NCI-H1105 (cell line): Measurements from ENCODE around the gene USF2.
"Not testable (repeated sequence)": the region's sequence is repeated elsewhere in the genome, so short reads cannot be mapped to it uniquely, and the experiment has no call there.

Experiments used
- DNase-seq: peaks from one replicate; lab custom pipeline; 2025; lab: John Stamatoyannopoulos, UW

Gene USF2

DNA sequence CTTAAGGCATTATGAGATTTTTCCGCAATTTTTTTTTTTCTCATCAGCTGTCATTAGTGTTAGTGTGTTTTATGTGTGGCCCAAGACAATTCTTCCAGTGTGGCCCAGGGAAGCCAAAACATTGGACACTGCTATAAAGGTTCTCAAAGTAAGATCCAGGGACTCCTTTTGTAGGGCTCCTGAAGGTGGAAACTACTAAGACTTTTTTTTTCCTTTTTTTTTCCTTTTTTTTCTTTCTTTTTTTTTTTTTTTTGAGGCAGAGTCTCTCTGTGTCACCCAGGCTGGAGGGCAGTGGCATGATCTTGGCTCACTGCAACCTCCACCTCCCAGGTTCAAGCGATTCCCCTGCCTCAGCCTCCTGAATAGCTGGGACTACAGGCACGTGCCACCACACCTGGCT, 16.7 kb downstream of the USF2 start:
- not testable (repeated sequence) for DNase-seq

DNA sequence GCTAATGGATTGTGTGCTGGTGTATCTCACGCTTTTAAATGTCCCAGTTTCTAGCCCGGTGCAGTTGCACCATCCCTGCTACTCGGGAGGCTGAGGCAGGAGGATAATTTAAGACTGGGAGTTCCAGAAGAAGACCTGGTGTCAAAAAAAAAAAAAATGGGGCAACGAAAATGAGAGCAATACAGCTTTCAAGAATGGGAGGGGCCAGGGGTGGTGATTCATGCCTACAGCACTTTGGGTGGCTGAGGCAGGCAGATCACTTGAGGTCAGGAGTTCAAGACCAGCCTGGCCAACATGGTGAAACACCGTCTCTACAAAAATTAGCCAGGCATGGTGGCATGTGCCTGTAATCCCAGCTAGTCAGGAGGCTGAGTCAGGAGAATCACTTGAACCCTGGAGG, 17.3 kb downstream of the USF2 start:
- not testable (repeated sequence) for DNase-seq

DNA sequence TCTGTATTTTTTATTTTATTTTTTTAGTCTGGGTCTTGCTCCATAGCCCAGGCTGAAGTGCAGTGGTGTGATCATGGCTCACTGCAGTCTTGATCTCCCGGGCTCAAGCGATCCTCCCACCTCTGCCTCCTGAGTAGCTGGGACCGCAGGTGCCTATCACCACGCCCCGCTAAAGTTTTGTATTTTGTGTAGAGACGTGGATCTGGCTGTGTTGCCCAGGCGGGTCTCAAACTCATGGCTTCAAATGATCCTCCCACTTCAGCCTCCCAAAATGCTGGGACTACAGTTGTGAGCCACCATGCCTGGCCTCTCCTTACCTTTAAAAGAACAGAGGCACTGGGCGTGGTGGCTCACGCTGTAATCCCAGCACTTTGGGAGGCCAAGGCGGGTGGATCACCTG, 19.0 kb downstream of the USF2 start:
- no peak for DNase-seq

DNA sequence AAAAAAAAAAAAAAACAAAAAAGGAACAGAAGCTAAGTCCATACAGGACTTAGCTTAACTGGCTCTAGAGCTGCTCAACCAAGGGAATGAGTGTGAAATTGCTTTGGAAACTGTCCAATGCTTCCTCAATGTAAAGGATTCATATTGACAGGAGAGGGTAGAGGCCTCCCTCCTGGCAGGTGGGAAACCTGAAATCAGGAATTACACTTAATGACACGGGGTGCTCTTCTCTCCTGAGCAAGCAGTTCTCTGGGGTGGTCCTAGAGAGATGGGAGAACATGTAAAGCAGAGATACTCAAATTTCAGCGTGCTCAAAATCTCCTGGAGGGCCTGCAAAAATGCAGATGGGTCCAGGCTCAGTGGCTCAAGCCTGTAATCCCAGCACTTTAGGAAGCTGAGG, 19.6 kb downstream of the USF2 start:
- no peak for DNase-seq

DNA sequence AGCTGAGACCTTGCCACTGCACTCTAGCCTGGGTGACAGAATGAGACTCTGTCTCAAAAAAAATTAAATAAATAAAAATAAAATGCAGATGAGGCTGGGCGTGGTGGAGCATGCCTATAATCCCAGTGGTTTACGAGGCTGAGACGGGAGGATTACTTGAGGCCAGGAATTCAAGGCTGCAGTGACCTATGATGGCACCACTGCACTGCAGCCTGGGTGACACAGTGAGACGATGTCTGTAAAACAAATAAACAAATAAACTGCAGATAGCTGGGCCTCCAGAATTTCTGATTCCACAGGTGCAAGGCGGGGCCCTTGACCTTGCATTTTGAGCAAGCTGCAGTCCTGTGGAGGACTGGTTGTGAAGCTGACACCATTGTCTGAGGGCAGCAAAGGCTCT, 20.1 kb downstream of the USF2 start:
- DNase-seq: no peak

DNA sequence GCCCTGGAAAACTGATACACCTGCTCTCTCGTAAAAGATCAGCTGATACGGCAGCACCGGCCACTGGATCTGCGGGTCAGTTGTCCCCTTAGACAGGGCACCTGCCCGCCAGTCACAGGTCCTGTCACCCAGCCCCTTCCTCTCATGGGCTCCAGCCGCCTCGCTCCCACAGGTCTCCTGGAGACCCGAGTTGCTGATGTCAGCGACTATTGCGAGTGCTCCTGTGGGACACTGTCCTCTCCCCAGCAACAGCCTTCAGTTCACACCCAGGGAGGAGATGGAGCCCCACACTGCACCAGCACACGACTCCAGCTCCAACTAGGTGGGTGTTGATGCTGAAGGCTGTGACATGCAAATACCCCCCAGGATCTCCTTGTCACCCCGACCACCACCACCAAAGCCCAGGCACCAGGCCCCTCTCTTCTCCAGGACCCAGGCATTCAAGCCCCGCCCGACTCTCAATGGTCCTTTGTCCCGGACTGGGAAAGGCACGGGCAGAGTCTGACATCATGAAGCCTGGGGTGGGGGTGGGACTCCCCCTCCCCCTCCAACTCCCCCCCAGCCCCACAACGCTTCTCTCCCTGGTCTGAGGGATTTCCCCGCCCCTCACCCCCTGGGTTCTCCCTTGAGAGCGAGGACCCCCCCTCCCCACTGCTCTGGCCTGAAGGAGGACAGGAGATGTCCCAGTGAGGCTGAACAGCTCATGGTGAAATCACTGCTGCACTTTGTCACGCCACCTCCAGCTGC, 21.8 kb downstream of the USF2 start:
- no peak for DNase-seq

DNA sequence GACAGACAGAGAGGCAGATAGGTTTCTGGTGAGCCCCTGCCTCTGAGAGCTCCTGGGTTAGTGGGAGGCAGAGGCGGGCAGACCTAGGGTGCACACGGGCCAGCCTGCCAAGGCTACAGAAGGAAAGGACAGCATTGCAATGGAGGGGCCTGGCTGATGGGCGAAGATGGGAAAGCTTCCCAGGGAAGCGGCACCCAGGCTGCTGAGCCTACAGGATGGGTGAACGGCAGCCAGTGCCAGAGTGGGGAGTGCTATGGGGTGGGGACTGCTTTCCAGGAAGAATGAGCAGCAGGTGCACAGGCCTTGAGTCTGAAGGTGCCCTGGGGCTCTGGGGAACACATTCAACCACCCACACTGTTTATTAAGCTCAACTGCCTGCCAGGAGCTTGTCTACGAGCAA, 22.5 kb downstream of the USF2 start:
- DNase-seq: no peak

DNA sequence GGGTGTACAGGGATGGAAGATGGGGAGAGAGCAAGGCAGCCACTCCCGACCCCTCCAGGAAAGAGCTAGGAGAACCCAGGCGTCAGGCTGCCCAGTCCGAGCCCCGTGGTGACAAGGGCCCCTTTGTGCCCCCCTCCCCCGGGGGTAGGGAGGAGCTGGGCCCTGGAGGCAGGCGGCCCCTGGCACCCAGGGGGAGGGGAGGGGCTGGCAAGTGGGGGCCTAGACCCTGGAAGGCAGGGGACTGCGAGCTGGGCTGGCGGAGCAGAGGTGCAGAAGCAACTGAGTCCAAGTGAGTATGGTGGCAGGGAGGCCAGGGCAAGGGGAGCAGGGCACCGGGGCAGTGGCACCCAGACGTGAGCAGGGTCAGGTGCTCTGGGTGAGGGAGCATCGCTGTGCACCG, 23.2 kb downstream of the USF2 start, which contains the start of gene MAG:
MAG (plus strand) TSS at position 246 of the 400 bp plus-strand sequence. CDS start 3,248 bp downstream, outside the sequence.
- no peak for DNase-seq

DNA sequence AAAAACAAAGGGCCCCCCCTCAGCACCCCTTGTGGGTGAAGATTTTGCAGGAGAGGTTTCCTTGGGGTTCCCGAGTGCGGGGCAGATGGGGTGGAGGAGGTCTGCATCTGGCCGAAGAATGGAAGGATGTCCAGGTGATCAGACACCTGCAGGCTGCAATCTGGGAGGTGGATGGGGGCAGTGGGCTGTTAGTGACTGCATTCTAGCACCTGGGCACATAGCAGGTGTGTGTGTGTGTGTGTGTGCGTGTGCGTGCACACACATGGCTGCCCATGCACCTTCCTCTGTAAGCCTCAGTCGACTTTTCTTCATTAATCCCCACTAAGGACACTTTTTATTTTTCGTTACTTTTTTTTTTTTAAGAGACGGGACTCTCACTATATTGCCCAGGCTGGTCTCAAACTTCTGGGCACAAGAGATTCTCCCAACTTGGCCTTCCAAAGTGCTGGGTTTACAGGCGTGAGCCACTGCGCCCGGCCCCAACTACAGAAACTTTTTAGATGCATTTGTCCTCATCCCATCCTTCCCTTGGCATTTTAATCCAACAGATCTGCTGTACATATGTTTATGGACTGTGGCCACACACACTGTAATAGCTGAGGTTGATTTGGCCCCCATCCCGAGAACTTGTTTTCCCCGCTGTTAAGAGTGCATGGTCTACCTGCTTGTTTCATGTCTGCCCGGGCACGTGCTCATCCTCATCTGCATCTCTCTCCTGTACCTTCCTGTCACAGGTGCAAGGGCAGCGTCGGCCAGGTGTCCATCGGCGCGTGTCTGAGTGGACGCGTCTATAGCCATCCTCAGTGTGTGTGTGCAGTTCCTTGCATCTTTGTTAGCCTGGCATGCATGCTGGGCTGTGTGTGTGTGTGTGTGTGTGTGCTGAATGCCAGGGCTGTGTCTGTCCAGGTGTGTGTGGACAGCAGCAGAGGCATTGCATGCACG, 23.9 kb downstream of the USF2 start:
- no peak for DNase-seq

DNA sequence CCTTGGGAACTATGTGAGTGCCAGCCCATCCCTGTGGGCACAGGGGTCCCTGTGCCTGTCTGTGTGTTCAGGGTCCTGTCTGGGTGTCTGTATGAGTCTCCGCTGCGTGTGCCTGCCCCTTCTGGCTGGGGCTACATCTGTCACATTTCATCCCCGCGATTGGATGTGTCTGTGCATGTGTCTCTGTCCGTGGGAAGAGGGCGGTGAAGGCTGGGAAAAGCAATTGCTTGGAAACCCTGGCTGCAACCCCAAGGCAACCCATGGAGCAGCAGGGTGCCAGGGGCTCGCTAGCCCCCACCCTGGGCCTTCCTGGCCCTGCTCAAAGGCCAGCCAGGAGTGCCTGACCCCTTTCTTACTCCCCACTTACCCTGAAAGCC, 24.6 kb downstream of the USF2 start:
- DNase-seq: no peak

DNA sequence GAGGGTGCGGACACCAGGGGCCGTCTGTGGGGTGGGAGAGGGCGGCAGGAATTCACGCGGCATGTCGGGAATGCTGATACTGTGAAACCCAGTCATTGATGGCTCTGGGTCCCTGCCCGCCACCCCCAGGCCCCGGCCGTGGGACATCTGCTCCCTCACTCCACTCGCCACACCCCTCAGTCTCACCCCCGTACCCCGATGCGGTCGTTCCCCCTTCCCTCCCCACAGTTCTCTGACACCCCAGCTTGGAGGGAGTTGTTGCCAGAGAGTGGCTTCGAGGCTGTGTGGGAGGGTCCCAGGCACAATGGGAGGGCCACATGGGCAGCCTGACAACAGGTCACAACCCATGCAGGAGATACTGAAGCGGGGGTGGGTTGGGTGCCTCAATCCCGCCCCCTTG, 25.0 kb downstream of the USF2 start:
- no peak for DNase-seq

DNA sequence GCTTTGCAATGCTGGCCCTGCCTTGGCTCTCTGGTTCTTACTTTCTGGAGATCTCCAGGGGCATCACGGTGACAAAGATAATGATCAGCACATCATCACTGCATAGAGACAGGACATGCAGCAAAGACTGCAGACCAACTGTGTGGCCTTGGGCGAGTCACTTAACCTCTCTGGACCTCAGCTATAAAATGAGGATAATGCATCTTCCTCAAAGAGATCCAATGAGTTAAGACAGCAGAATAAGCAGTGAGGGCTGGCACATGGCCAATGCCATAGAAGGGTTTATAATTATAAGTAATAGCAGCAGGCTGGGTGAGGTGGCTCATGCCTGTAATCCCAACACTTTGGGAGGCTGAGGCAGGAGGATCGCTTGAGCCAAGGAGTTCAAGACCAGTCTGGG, 25.6 kb downstream of the USF2 start:
- DNase-seq: no peak

DNA sequence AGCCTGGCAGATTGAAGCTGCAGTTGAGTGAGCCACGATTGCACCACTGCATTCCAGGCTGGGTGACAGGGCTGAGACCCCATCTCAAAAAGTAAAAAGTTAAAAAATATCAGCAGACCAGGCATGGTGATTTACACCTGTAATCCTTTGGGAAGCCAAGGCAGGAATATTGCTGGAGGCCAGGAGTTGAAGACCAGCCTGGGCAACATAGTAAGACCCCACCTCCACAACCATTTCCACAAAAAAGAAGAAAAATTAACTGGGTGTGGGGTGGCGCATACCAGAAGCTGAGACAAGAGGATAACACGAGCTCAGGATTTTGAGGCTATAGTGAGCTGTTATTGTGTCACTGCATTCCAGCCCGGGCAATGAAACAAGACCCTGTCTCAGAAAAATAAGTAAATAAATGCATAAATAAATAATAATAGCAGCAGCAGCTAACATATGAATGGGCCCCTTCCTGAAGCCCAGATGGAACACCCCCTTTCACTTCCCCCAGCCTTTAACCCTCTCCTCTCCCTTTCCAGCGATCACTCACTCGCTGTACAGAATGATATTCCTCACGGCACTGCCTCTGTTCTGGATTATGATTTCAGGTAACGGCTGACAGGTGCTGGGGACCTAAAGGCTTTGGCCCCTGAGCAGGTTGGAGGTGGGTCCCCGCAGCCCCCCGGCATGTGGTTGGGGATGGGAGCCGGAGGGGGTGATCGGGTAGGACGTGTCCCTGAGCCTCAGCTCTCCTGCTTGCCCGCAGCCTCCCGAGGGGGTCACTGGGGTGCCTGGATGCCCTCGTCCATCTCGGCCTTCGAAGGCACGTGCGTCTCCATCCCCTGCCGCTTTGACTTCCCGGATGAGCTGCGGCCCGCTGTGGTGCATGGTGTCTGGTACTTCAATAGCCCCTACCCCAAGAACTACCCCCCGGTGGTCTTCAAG, 26.4 kb downstream of the USF2 start:
- DNase-seq: no peak

DNA sequence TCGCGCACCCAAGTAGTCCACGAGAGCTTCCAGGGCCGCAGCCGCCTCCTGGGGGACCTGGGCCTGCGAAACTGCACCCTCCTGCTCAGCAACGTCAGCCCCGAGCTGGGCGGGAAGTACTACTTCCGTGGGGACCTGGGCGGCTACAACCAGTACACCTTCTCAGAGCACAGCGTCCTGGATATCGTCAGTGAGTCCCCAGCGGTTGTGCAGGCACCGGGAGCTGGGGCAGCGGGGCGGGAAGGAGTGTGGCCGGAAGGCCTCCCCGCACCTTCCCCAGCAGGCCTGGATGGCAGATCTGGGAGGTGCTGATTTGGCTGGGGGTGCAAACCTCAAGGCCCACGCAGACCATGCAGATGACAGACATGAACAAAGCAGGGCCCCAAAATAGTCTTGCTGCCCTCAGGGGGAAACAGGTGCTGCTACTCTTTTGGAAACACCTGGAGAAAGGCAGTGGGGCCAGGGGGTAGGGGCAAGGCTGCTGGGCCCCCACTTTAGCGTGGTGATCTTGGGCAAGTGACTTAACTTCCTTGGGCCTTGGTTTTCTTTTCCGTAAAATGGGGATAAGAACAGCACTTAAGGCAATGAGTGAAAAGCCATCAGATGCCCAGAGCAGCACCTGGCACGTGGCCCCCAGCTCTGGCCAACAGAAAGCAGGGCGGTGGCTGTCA, 27.2 kb downstream of the USF2 start:
- DNase-seq: no peak

DNA sequence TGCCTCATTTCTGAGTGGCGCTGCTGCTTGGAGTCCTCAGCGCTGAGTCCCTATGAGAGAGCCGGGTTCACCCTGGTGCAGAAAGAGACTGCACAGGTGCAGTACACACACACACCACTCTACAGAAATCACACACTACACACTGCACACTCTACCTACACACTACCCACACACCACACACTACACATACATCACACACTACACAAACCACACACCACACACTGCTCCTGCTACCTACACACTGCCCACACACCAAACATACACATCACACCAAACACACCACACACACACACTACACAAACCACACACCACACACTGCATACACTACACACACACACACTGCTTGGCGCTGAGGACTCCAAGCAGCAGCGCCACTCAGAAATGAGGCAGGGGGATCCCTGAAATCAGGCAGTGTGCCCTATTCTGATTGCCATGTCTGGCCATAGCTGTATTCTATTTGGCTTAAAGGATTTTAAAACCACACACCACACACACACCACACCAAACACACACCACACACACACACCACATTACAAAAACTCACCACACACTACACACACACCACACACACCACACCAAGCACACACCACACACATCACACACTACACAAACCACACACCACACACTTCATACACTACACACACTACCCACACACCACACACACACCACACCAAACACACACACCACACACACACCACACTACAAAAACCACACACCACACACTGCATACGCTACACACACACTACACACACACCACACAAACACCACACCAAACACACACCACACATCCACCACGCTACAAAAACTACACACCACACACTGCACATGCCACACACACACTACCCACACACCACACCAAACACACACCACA, 28.1 kb downstream of the USF2 start:
- DNase-seq: no peak

DNA sequence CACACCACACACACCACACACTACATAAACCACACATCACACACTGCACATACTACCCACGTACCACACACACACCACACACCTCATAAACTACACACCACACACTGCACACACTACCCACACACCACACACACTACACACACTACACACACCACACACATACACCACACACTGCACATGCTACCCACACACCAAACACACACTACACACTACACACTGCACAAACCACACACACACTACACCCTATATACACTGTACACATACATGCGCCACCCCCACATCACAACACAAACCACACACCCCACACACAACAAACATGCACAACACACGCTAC, 28.7 kb downstream of the USF2 start:
- DNase-seq: no peak

DNA sequence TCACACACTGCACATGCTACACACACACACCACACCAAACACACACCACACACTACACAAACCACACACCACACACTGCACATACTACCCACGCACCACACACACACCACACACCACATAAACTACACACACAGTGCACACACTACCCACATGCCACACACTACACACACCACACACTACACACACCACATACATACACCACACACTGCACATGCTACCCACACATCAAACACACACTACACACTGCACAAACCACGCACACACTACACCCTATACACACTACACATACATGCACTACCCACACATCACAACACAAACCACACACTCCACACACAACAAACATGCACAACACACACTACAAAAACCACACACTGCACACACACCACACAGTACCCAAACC, 29.2 kb downstream of the USF2 start:
- DNase-seq: no peak

DNA sequence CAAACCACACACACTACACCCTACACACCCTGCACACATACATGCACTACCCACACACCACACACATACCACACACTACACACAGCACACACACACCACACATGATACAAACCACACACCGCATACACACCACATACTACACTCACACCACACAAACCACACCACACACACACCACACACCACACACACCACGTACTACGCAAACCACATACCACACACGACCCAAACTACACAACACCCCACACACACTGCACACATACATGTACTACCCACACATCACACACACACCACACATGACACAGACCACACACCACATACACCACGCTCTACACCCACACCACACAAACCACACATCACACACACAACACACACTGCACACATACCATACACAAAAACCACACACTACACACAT, 29.8 kb downstream of the USF2 start:
- DNase-seq: no peak

DNA sequence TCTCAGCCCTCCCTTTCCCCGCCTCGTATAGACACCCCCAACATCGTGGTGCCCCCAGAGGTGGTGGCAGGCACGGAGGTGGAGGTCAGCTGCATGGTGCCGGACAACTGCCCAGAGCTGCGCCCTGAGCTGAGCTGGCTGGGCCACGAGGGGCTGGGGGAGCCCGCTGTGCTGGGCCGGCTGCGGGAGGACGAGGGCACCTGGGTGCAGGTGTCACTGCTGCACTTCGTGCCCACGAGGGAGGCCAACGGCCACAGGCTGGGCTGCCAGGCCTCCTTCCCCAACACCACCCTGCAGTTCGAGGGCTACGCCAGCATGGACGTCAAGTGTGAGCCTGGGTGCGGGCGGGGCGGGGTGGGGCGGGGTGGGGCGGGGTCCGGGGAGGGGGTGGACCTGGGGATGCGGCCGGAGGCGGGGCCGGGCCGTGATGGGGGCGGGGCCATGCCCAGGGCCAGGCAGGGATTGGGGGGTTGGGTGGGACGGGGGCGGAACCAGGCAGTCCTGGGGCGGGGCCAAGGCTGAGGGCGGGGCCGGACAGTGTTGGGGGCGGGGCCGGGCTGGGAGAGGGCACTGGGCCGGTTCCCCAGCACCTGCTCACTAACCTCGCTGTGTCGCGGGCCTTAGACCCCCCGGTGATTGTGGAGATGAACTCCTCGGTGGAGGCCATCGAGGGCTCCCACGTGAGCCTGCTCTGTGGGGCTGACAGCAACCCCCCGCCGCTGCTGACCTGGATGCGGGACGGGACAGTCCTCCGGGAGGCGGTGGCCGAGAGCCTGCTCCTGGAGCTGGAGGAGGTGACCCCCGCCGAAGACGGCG, 31.0 kb downstream of the USF2 start:
- no peak for DNase-seq

DNA sequence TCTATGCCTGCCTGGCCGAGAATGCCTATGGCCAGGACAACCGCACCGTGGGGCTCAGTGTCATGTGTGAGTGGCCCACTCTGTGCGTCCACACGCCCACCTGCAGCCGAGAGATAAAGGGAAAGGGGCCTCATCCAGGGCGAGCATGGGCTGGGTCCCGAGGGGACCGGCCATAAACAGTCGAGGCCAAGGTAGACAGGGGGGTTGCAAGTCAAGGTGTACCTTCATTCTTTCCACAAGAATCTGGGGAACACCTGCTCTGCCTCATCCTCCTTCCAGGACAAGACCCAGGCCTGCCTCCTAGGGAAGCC, 31.5 kb downstream of the USF2 start:
- no peak for DNase-seq
